Measurements from ENCODE around the gene DDX39B.

DDX39B gene

GRCh38 chr6:31548544-31548873 is 6.7 kb upstream of the DDX39B start:
- no peak for DNase-seq (ENCODE audit: low read depth in 2 of 2)

GRCh38 chr6:31547727-31548543 is 6.1 kb upstream of the DDX39B start:
- DNase-seq (ENCODE audit: low read depth in 2 of 2) = no peak

- DNase-seq (ENCODE audit: low read depth in 2 of 2) = peak; percentile 84 to 87
Observed at GRCh38 chr6:31546958-31547726, 5.3 kb upstream of the DDX39B start, which contains the start of gene NFKBIL1. Gene NFKBIL1, plus strand, starts transcription at chr6:31547608. Its CDS starts 87 bp downstream, at chr6:31547695.

- peak; percentile 83 to 87 for DNase-seq (ENCODE audit: low read depth in 2 of 2)
Observed at GRCh38 chr6:31546339-31546957, 4.6 kb upstream of the DDX39B start, which contains the start of gene ATP6V1G2. Gene ATP6V1G2, minus strand, starts transcription at chr6:31546608. Its CDS starts 49 bp downstream, at chr6:31546559.

- DNase-seq (ENCODE audit: low read depth in 2 of 2) = no peak
Observed at GRCh38 chr6:31545291-31545690, 3.5 kb upstream of the DDX39B start.

GRCh38 chr6:31544676-31545075 is 2.9 kb upstream of the DDX39B start:
- no peak for DNase-seq (ENCODE audit: low read depth in 2 of 2)

GRCh38 chr6:31543639-31544038 is 1.8 kb upstream of the DDX39B start:
- DNase-seq (ENCODE audit: low read depth in 2 of 2) = no peak

- peak; percentile 41 to 46 for DNase-seq (ENCODE audit: low read depth in 2 of 2)
Observed at GRCh38 chr6:31541059-31541657, 645 bp downstream of the DDX39B start.

- no peak for DNase-seq (ENCODE audit: low read depth in 2 of 2)
Observed at GRCh38 chr6:31540640-31541039, 1.2 kb downstream of the DDX39B start.

- no peak for DNase-seq (ENCODE audit: low read depth in 2 of 2)
Observed at GRCh38 chr6:31538805-31539400, 2.9 kb downstream of the DDX39B start.

GRCh38 chr6:31535538-31536324 is 6.1 kb downstream of the DDX39B start:
- no peak for DNase-seq (ENCODE audit: low read depth in 2 of 2)

- DNase-seq (ENCODE audit: low read depth in 2 of 2) = no peak
Observed at GRCh38 chr6:31534521-31535040, 7.2 kb downstream of the DDX39B start.

- no peak for DNase-seq (ENCODE audit: low read depth in 2 of 2)
Observed at GRCh38 chr6:31534011-31534410, 7.8 kb downstream of the DDX39B start.

- no peak for DNase-seq (ENCODE audit: low read depth in 2 of 2)
Observed at GRCh38 chr6:31533455-31533841, 8.4 kb downstream of the DDX39B start.

- DNase-seq (ENCODE audit: low read depth in 2 of 2) = no peak
Observed at GRCh38 chr6:31532644-31533454, 9.0 kb downstream of the DDX39B start.

- no peak for DNase-seq (ENCODE audit: low read depth in 2 of 2)
Observed at GRCh38 chr6:31531771-31532643, 9.8 kb downstream of the DDX39B start.

- DNase-seq (ENCODE audit: low read depth in 2 of 2) = no peak
Observed at GRCh38 chr6:31531162-31531561, 10.6 kb downstream of the DDX39B start.

GRCh38 chr6:31530659-31531058 is 11.1 kb downstream of the DDX39B start:
- no peak for DNase-seq (ENCODE audit: low read depth in 2 of 2)
